ENCODE measurements around the gene MAP3K6. TPM values are rescaled to one million over a fixed set of nuclear protein-coding genes. Genes with fewer than 3 reads are reported as not detected.

The MAP3K6 gene
- total RNA-seq, 1 donor = 25.7 TPM

DNA sequence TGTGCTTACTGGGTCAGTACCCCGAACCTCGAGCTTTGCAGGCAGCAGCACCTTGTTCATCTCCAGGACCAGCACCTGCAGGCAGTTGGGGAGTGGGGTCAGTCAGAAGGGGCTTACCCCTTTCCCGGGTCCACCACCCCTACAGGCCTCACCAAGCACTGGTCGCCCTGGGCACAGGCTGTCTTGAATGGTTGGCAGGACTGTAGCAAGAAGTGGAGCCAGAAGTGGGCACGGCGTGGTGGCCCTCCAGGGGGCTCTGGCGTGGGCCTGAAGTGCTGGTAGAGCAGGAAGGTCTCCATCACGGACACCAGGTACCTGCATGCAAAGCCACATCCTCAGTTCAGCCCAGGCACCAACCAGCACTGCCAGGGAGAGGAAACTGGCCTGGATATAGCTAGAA, 5.2 kb downstream of the MAP3K6 start:
- Histone ChIP-seq H3K4me1 (ENCODE audit: insufficient read depth, low read length) (peaks cover 6% of the 10 kb centered on the region), H4K20me1 (ENCODE audit: insufficient read depth, low read length) (no peaks in the 10 kb centered on the region), H3K9me3 (ENCODE audit: low read depth, low read length) (no peaks in the 10 kb centered on the region), H3K27ac (ENCODE audit: low read depth, low read length) (no peak overlapping the region), H3K36me3 (ENCODE audit: insufficient read depth, low read length) (peaks cover 47% of the 10 kb centered on the region), H3K4me2 (ENCODE audit: insufficient read depth, low read length) (no peak overlapping the region), H3K79me2 (ENCODE audit: insufficient read depth, low read length) (peaks cover 12% of the 10 kb centered on the region), H3K4me3 (ENCODE audit: insufficient read depth, low read length) (no peak overlapping the region), H2AFZ (ENCODE audit: low read length) (no peak overlapping the region), H3K27me3 (ENCODE audit: insufficient read depth, low read length) (no peaks in the 10 kb centered on the region)
- no peak for DNase-seq (ENCODE audit: insufficient read length, low spot score, missing footprints)
- TF ChIP-seq, protein P1, sequence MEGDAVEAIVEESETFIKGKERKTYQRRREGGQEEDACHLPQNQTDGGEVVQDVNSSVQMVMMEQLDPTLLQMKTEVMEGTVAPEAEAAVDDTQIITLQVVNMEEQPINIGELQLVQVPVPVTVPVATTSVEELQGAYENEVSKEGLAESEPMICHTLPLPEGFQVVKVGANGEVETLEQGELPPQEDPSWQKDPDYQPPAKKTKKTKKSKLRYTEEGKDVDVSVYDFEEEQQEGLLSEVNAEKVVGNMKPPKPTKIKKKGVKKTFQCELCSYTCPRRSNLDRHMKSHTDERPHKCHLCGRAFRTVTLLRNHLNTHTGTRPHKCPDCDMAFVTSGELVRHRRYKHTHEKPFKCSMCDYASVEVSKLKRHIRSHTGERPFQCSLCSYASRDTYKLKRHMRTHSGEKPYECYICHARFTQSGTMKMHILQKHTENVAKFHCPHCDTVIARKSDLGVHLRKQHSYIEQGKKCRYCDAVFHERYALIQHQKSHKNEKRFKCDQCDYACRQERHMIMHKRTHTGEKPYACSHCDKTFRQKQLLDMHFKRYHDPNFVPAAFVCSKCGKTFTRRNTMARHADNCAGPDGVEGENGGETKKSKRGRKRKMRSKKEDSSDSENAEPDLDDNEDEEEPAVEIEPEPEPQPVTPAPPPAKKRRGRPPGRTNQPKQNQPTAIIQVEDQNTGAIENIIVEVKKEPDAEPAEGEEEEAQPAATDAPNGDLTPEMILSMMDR (IDR thresholded peaks at IDR 0.05; ENCODE audit: extremely low read depth, low read depth, low read length) = no peak

DNA sequence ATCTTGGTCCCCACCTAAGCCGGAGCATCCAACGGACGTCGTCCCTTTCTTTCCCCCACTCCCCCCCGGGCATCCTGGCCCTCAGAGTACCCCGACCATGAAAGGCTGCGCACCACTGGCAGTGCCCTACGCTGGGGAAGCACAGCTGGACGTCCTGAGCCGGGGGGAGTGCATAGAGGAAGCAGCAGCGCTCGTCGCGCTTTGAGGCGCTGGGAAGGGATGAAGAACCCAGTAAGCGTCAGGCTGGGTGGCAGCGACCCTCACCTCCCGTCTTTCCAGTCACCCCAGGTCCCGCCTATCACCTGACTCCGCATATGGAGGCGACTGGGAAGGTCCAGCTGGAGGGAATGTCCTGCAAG, 5.7 kb downstream of the MAP3K6 start:
- H3K9me3 ChIP-seq (ENCODE audit: low read depth, low read length) = no peaks in the 10 kb centered on the region
- H3K27me3 ChIP-seq (ENCODE audit: insufficient read depth, low read length) = no peaks in the 10 kb centered on the region
- peaks cover 6% of the 10 kb centered on the region for H3K4me1 ChIP-seq (ENCODE audit: insufficient read depth, low read length)
- TF ChIP-seq, protein P1 (IDR thresholded peaks at IDR 0.05; ENCODE audit: extremely low read depth, low read depth, low read length) = no peak
- peaks cover 12% of the 10 kb centered on the region for H3K79me2 ChIP-seq (ENCODE audit: insufficient read depth, low read length)
- no peak overlapping the region for H3K4me3 ChIP-seq (ENCODE audit: insufficient read depth, low read length)
- no peaks in the 10 kb centered on the region for H4K20me1 ChIP-seq (ENCODE audit: insufficient read depth, low read length)
- no peak for DNase-seq (ENCODE audit: insufficient read length, low spot score, missing footprints)
- no peak overlapping the region for H3K27ac ChIP-seq (ENCODE audit: low read depth, low read length)
- peaks cover 52% of the 10 kb centered on the region for H3K36me3 ChIP-seq (ENCODE audit: insufficient read depth, low read length)
- no peak overlapping the region for H2AFZ ChIP-seq (ENCODE audit: low read length)
- no peak overlapping the region for H3K4me2 ChIP-seq (ENCODE audit: insufficient read depth, low read length)

DNA sequence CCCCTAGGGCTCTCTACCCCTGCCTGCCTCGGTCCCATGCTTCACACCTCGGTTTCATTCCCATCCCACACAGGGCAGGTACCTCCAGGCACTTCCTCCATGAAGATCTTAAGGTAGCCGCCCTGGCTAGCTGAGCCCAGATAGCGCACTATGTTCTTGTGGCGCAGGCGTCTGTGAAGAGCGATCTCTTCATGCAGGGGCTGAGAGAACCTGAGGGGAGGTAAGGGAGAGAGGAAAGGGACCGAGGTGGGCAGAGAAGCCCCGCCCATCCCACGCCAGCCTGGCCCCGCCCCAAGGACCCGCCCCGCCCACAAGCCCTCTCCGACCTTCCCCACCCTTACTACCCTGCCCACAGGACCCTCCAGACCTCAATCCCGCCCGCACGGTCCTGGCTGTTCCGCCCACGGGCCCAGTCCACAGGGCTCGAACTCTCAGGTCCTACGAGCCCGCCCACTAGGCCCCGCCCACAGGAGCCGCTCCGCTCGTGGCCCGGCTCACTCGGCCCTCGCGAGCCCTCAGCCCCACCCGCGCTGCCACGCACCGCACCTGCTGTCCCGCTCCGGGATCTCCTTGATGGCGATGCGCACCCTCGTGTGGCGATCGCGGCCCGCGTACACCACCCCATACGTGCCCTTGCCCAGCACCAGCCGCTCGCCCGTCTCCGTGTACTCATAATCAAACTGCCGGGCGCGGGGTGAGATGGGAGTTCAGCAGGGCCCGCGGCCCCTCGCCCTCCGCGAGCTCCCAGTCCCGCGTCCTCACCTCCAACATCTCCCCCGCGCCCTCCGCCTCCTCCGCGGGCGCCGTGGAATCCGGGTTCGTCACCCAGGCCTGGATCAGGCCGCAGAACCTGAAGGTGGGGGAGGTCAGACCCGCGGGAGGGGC, 6.4 kb downstream of the MAP3K6 start:
- TF ChIP-seq, protein P1 (IDR thresholded peaks at IDR 0.05; ENCODE audit: extremely low read depth, low read depth, low read length) = no peak
- H3K79me2 ChIP-seq (ENCODE audit: insufficient read depth, low read length) = peaks cover 12% of the 10 kb centered on the region
- H3K27me3 ChIP-seq (ENCODE audit: insufficient read depth, low read length) = no peaks in the 10 kb centered on the region
- DNase-seq (ENCODE audit: insufficient read length, low spot score, missing footprints) = no peak
- peaks cover 6% of the 10 kb centered on the region for H3K4me1 ChIP-seq (ENCODE audit: insufficient read depth, low read length)
- no peak overlapping the region for H3K4me2 ChIP-seq (ENCODE audit: insufficient read depth, low read length)
- no peaks in the 10 kb centered on the region for H4K20me1 ChIP-seq (ENCODE audit: insufficient read depth, low read length)
- no peak overlapping the region for H3K4me3 ChIP-seq (ENCODE audit: insufficient read depth, low read length)
- H2AFZ ChIP-seq (ENCODE audit: low read length) = no peak overlapping the region
- H3K9me3 ChIP-seq (ENCODE audit: low read depth, low read length) = no peaks in the 10 kb centered on the region
- peaks cover 58% of the 10 kb centered on the region for H3K36me3 ChIP-seq (ENCODE audit: insufficient read depth, low read length)
- H3K27ac ChIP-seq (ENCODE audit: low read depth, low read length) = no peak overlapping the region

DNA sequence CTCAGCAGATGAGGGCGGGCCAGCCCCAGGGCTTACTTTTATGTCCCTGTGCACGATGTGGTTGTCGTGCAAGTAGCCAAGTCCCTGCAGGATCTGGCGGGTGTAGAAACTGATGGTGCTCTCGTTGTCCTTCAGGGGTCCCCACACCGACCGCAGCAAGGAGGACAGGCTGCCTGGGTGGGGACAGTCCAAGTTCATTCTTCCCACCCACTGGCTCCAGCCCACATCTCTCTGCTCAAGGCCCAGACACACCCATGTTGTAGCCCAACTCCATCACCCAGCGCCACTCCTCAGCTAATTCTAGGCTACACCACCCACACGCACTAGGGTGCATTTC, 7.0 kb downstream of the MAP3K6 start:
- Histone ChIP-seq H3K4me1 (ENCODE audit: insufficient read depth, low read length) (peaks cover under 1% of the 10 kb centered on the region), H3K79me2 (ENCODE audit: insufficient read depth, low read length) (peaks cover 7% of the 10 kb centered on the region), H4K20me1 (ENCODE audit: insufficient read depth, low read length) (no peaks in the 10 kb centered on the region), H3K36me3 (ENCODE audit: insufficient read depth, low read length) (peaks cover 64% of the 10 kb centered on the region), H3K4me2 (ENCODE audit: insufficient read depth, low read length) (no peak overlapping the region), H2AFZ (ENCODE audit: low read length) (no peak overlapping the region), H3K9me3 (ENCODE audit: low read depth, low read length) (no peaks in the 10 kb centered on the region), H3K4me3 (ENCODE audit: insufficient read depth, low read length) (no peak overlapping the region), H3K27ac (ENCODE audit: low read depth, low read length) (no peak overlapping the region), H3K27me3 (ENCODE audit: insufficient read depth, low read length) (no peaks in the 10 kb centered on the region)
- DNase-seq (ENCODE audit: insufficient read length, low spot score, missing footprints) = no peak
- TF ChIP-seq, protein P1 (IDR thresholded peaks at IDR 0.05; ENCODE audit: extremely low read depth, low read depth, low read length) = no peak

Measured in osteoblast (primary cell).